IMR-90 (cell line): ENCODE measurements around the gene TANC2. TPM values are rescaled to one million over a fixed set of nuclear protein-coding genes. Genes with fewer than 3 reads are reported as not detected.
A peak's percentile ranks its signal among the peaks of the same experiment; 100 is the strongest.

Source experiments
- ATAC-seq: fragments of 200-7000 bp; cut with Tn5 transposase; 2 replicates; pipeline ENCODE4 v1.9.1; 2020; ENCODE audit warnings: low read depth, mild to moderate bottlenecking, moderate library complexity
- BruUV-seq: library from RNA; stranded (reverse); fragments of 400-500 nt; replicated peaks from 2 replicates; lab custom pipeline; 2021; lab: Mats Ljungman, UMichigan
- CTCF ChIA-PET: fragments of 300-600 bp; formaldehyde crosslinking; extraction: SDS; loops from one replicate; lab custom pipeline; 2021; ENCODE audit warnings: antibody characterized with exemption; lab: Yijun Ruan, JAX
- POLR2A ChIA-PET: fragments of 300-600 bp; sonication (Branson Sonifier 250); formaldehyde crosslinking; loops from one replicate; lab custom pipeline; 2022; ENCODE audit warnings: antibody characterized with exemption; ENCODE audit not compliant: unreplicated experiment; lab: Charles Lee
- DNase-seq: peaks from one replicate; pipeline ENCODE4 v3.0.0; 2013
- H2AFZ ChIP-seq: replicated peaks from 2 replicates; pipeline ENCODE3; 2013; ENCODE audit warnings: low read length, mild to moderate bottlenecking; ENCODE audit not compliant: poor library complexity
- H2AK5ac ChIP-seq: 2 replicates; pipeline ENCODE4 v1.6.1; 2013; ENCODE audit warnings: low read depth, low read length, inconsistent platforms
- H2AK9ac ChIP-seq: replicated peaks from 2 replicates; pipeline ENCODE3; 2013; ENCODE audit warnings: mild to moderate bottlenecking, low read depth, low read length, moderate library complexity; ENCODE audit not compliant: poor library complexity
- H2BK120ac ChIP-seq: 2 replicates; pipeline ENCODE4 v1.6.1; 2013; ENCODE audit warnings: low read depth, low read length, inconsistent platforms
- H2BK15ac ChIP-seq: 3 replicates; pipeline ENCODE4 v1.6.1; 2013; ENCODE audit warnings: low read depth, low read length, inconsistent platforms
- H2BK20ac ChIP-seq: 2 replicates; pipeline ENCODE4 v1.6.1; 2013; ENCODE audit warnings: low read depth, mild to moderate bottlenecking, inconsistent platforms, low read length, moderate library complexity
- H2BK5ac ChIP-seq: 2 replicates; pipeline ENCODE4 v1.6.1; 2013; ENCODE audit warnings: mild to moderate bottlenecking, low read depth, low read length, inconsistent platforms; ENCODE audit not compliant: poor library complexity, severe bottlenecking
- H3K14ac ChIP-seq: replicated peaks from 2 replicates; pipeline ENCODE4 v1.6.1; 2013; ENCODE audit warnings: low read depth, low read length, inconsistent platforms
- H3K18ac ChIP-seq: 2 replicates; pipeline ENCODE4 v1.6.1; 2013; ENCODE audit warnings: low read depth, low read length, control low read depth
- H3K23ac ChIP-seq: 2 replicates; pipeline ENCODE4 v1.6.1; 2013; ENCODE audit warnings: low read depth, low read length, inconsistent platforms
- H3K27ac ChIP-seq: 2 replicates; pipeline ENCODE4 v1.5.1; 2013; ENCODE audit warnings: mild to moderate bottlenecking, control low read depth, low read length; ENCODE audit not compliant: insufficient read depth
- H3K27me3 ChIP-seq: 2 replicates; pipeline ENCODE4 v1.6.1; 2013; ENCODE audit warnings: low read length; ENCODE audit not compliant: control insufficient read depth, insufficient read depth
- H3K36me3 ChIP-seq: 2 replicates; pipeline ENCODE4 v1.6.1; 2013; ENCODE audit warnings: low read length, mixed read lengths; ENCODE audit not compliant: control insufficient read depth, insufficient read depth
- H3K4ac ChIP-seq: 2 replicates; pipeline ENCODE4 v1.6.1; 2013; ENCODE audit warnings: low read depth, low read length, inconsistent platforms
- H3K4me1 ChIP-seq: 2 replicates; pipeline ENCODE4 v1.6.1; 2013; ENCODE audit warnings: low read length, mixed read lengths; ENCODE audit not compliant: control insufficient read depth, insufficient read depth
- H3K4me2 ChIP-seq: 2 replicates; pipeline ENCODE4 v1.6.1; 2013; ENCODE audit warnings: low read depth, mild to moderate bottlenecking, control low read depth, low read length, moderate library complexity
- H3K4me3 ChIP-seq: 2 replicates; pipeline ENCODE4 v1.5.1; 2013; ENCODE audit warnings: low read depth, mild to moderate bottlenecking, control low read depth, low read length, moderate library complexity; ENCODE audit not compliant: insufficient read depth
- H3K56ac ChIP-seq: 2 replicates; pipeline ENCODE4 v1.6.1; 2013; ENCODE audit warnings: low read length, inconsistent platforms; ENCODE audit not compliant: insufficient read depth; ENCODE audit errors: extremely low read depth
- H3K79me1 ChIP-seq, 2 experiments: 2 replicates each; pipeline ENCODE4 v1.6.1; 2013; ENCODE audit warnings: low read length in 2 of 2, inconsistent platforms in 1 of 2, low read depth in 1 of 2
- H3K9ac ChIP-seq: 2 replicates; pipeline ENCODE4 v1.6.1; 2013; ENCODE audit warnings: low read depth, low read length, control low read depth
- H3K9me1 ChIP-seq: 2 replicates; pipeline ENCODE4 v1.6.1; 2013; ENCODE audit warnings: low read length, inconsistent platforms; ENCODE audit not compliant: insufficient read depth
- H3K9me3 ChIP-seq: 2 replicates; pipeline ENCODE4 v1.6.1; 2013; ENCODE audit warnings: low read length; ENCODE audit not compliant: control insufficient read depth, insufficient read depth
- H4K20me1 ChIP-seq: 2 replicates; pipeline ENCODE4 v1.6.1; 2013; ENCODE audit warnings: low read length, inconsistent platforms; ENCODE audit not compliant: insufficient read depth
- H4K5ac ChIP-seq: 2 replicates; pipeline ENCODE4 v1.6.1; 2013; ENCODE audit warnings: mild to moderate bottlenecking, low read depth, low read length, control low read depth
- H4K8ac ChIP-seq, 2 experiments: 2 replicates each; pipeline ENCODE4 v1.6.1; 2013; ENCODE audit warnings: low read depth in 2 of 2, low read length in 2 of 2, control low read depth in 1 of 2, inconsistent platforms in 1 of 2
- H4K91ac ChIP-seq: 2 replicates; pipeline ENCODE4 v1.6.1; 2013; ENCODE audit warnings: low read depth, low read length, inconsistent platforms; ENCODE audit not compliant: insufficient read depth
- SMC3 ChIP-seq: fragments of 150-350 bp; IDR thresholded peaks from 2 replicates; pipeline ENCODE4 v1.6.1; 2016; ENCODE audit warnings: low read depth, mild to moderate bottlenecking, antibody characterized with exemption, low read length, moderate library complexity
- WGBS, 2 experiments: methylation state at CpG; one replicate each; pipeline versions ENCODE4 v1.1.5 to v1.1.7; 2013; ENCODE audit warnings: missing lambda C conversion rate in 2 of 2; ENCODE audit not compliant: insufficient read length in 1 of 2; ENCODE audit errors: extremely low coverage in 2 of 2; 5-methylcytosine and 5-hydroxymethylcytosine counted together
- dilution Hi-C: fragments of 300-500 bp; cut with HindIII; formaldehyde crosslinking; loops from one replicate; pipeline ENCODE4 v1.14.3; 2018; ENCODE audit warnings: low sequenced_read_pairs; ENCODE audit not compliant: unreplicated experiment
- in situ Hi-C: fragments of 300-500 bp; cut with MboI; formaldehyde crosslinking; loops from 3 replicates; pipeline ENCODE4 v1.14.3; 2019; ENCODE audit warnings: low sequenced_read_pairs, inconsistent platforms, mixed read lengths
- intact Hi-C: fragments of 100-400 bp; cut with micrococcal nuclease; formaldehyde crosslinking; loops from 2 replicates; pipeline ENCODE4 v1.10.0; 2022
- polyA plus RNA-seq, 3 experiments: library from polyadenylated mRNA; depleted of rRNA; stranded (reverse); fragments of >200 nt; gene quantifications; 2 replicates each; pipeline ENCODE4 v1.2.3, GENCODE V29; 2012; ENCODE audit warnings: low replicate concordance in 1 of 3
- total RNA-seq: library from RNA; depleted of rRNA; stranded (reverse); fragments of >200 nt; gene quantifications from 2 replicates; pipeline ENCODE4 v1.2.3, GENCODE V29; 2012
- TF ChIP-seq, protein P1 (sequence below): conservative IDR thresholded peaks from 2 replicates; pipeline ENCODE4 v1.5.1; 2012; ENCODE audit warnings: mild to moderate bottlenecking, low read depth, low read length, improper control_type of control experiment

Gene TANC2
- total and polyA plus RNA-seq, 2 of the 4 experiments (the other 2 are of a cell fraction): 20.6 to 41.4 TPM

DNA sequence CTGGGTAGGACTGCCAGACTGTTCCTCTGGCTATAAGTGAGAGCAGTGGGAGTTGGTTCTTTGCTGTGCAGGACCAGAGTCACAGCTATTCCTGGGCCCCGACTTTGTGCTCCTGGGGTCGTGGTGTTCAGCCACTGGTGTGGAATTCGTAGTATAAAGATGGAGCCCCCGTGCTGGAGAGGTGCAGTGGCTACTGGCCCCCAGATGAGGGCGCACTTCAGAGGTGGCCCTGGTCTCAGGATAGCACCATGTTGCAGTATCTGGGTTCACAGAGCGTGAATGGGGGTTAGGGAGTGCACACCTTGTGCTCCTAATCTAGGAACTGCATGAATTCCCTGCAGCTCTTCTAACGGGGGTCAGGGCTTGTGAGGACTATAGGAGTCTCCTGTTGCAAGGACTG lies 21.1 kb downstream of the TANC2 start:
- CTCF ChIA-PET: interaction anchor here (0.6 kb wide), 2 partner anchors 67 to 420 kb away, joined by 4 read pairs; no protein-coding TSS in a partner anchor
- no peak overlapping the region for H4K8ac ChIP-seq
- dilution Hi-C loops: no loop called here
- no peak overlapping the region for H3K4me3 ChIP-seq
- no peak overlapping the region for H3K18ac ChIP-seq
- no peak for TF ChIP-seq SMC3
- TF ChIP-seq, protein P1, sequence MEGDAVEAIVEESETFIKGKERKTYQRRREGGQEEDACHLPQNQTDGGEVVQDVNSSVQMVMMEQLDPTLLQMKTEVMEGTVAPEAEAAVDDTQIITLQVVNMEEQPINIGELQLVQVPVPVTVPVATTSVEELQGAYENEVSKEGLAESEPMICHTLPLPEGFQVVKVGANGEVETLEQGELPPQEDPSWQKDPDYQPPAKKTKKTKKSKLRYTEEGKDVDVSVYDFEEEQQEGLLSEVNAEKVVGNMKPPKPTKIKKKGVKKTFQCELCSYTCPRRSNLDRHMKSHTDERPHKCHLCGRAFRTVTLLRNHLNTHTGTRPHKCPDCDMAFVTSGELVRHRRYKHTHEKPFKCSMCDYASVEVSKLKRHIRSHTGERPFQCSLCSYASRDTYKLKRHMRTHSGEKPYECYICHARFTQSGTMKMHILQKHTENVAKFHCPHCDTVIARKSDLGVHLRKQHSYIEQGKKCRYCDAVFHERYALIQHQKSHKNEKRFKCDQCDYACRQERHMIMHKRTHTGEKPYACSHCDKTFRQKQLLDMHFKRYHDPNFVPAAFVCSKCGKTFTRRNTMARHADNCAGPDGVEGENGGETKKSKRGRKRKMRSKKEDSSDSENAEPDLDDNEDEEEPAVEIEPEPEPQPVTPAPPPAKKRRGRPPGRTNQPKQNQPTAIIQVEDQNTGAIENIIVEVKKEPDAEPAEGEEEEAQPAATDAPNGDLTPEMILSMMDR: peak; percentile 27; the same call in 1 of the 2 replicates
- DNase-seq (no peak), ATAC-seq (no peak)
- H3K56ac ChIP-seq: no peak overlapping the region
- peaks cover 15 to 62% of the 10 kb centered on the region in 2 experiments for H3K79me1 ChIP-seq
- no peak overlapping the region for H3K27ac ChIP-seq
- no peak overlapping the region for H2AK5ac ChIP-seq
- no peak overlapping the region for H4K5ac ChIP-seq
- no peak overlapping the region for H2BK15ac ChIP-seq
- H3K36me3 ChIP-seq: no peaks in the 10 kb centered on the region
- WGBS, 2 experiments: 78% methylated on average over 4 of the region's 7 CpGs; no CpG with 5 or more reads in 1 of the 2 experiments
- H3K9me3 ChIP-seq: 0 out of 2 replicates have a peak, but pooled peaks cover 2% of the 10 kb centered on the region
- in situ Hi-C loops: no loop called here
- H3K4me1 ChIP-seq: peaks cover 7% of the 10 kb centered on the region
- no peak overlapping the region for H3K4me2 ChIP-seq
- no peak overlapping the region for H3K9ac ChIP-seq
- H3K23ac ChIP-seq: no peak overlapping the region
- POLR2A ChIA-PET: no interaction called here
- H3K4ac ChIP-seq: no peak overlapping the region
- peaks cover 12% of the 10 kb centered on the region for H3K9me1 ChIP-seq
- intact Hi-C loops: no loop called here
- H2AFZ ChIP-seq: no peak overlapping the region
- H3K27me3 ChIP-seq: no peaks in the 10 kb centered on the region
- H2AK9ac ChIP-seq: no peak overlapping the region
- no peak overlapping the region for H3K14ac ChIP-seq
- H2BK5ac ChIP-seq: no peak overlapping the region
- BruUV-seq: no TSS peak
- H4K20me1 ChIP-seq: peaks cover 77% of the 10 kb centered on the region
- no peak overlapping the region for H2BK20ac ChIP-seq
- no peak overlapping the region for H2BK120ac ChIP-seq
- H4K91ac ChIP-seq: no peak overlapping the region
